Measurements from ENCODE around the gene AFAP1.
A peak's percentile ranks its signal among the peaks of the same experiment; 100 is the strongest.

The AFAP1 gene

GRCh38 chr4:7939377-7940108, at the start of gene AFAP1:
Gene AFAP1 (minus strand): TSS chr4:7939861. CDS start chr4:7872078, 67,783 bp downstream.
- DNase-seq: peak; percentile 96

- no peak for DNase-seq
These were observed 48.8 kb upstream of the AFAP1 start for GRCh38 chr4:7988437-7988836.

- peak; percentile 90 for DNase-seq
These were observed 47.7 kb upstream of the AFAP1 start for GRCh38 chr4:7987148-7987989.

GRCh38 chr4:7985891-7986441, 46.3 kb upstream of the AFAP1 start:
- DNase-seq: no peak

- DNase-seq: no peak
These were observed 45.4 kb upstream of the AFAP1 start for GRCh38 chr4:7985072-7985471.

GRCh38 chr4:7984286-7984925, 44.7 kb upstream of the AFAP1 start:
- no peak for DNase-seq

GRCh38 chr4:7983296-7983695, 43.6 kb upstream of the AFAP1 start:
- no peak for DNase-seq

- no peak for DNase-seq
These were observed 42.2 kb upstream of the AFAP1 start for GRCh38 chr4:7981738-7982394.

GRCh38 chr4:7980036-7980435, 40.4 kb upstream of the AFAP1 start:
- DNase-seq: no peak

- no peak for DNase-seq
These were observed 39.9 kb upstream of the AFAP1 start for GRCh38 chr4:7979652-7979968.

- DNase-seq: no peak
These were observed 39.4 kb upstream of the AFAP1 start for GRCh38 chr4:7978907-7979651.

GRCh38 chr4:7978489-7978888, 38.8 kb upstream of the AFAP1 start:
- DNase-seq: no peak

GRCh38 chr4:7976634-7977033, 37.0 kb upstream of the AFAP1 start:
- DNase-seq: no peak

- DNase-seq: no peak
These were observed 36.4 kb upstream of the AFAP1 start for GRCh38 chr4:7976025-7976424.

- no peak for DNase-seq
These were observed 34.8 kb upstream of the AFAP1 start for GRCh38 chr4:7974425-7974824.

- no peak for DNase-seq
These were observed 33.9 kb upstream of the AFAP1 start for GRCh38 chr4:7973545-7973981.

GRCh38 chr4:7971881-7972500, 32.3 kb upstream of the AFAP1 start:
- DNase-seq: no peak

- no peak for DNase-seq
These were observed 31.5 kb upstream of the AFAP1 start for GRCh38 chr4:7971159-7971631.

GRCh38 chr4:7970361-7970946, 30.8 kb upstream of the AFAP1 start:
- no peak for DNase-seq

GRCh38 chr4:7968262-7968896, 28.7 kb upstream of the AFAP1 start:
- no peak for DNase-seq
